Left ventricle myocardium inferior (tissue), 1 donor: ENCODE results near the gene CFAP70. TPM values are rescaled to one million over a fixed set of nuclear protein-coding genes. Genes with fewer than 3 reads are reported as not detected.
"Not testable (repeated sequence)": the region's sequence is repeated elsewhere in the genome, so short reads cannot be mapped to it uniquely, and the experiment has no call there.

ENCODE experiments used
- DNase-seq: peaks from one replicate; pipeline ENCODE4 v3.0.0-alpha.2; 2020
- H3K27ac ChIP-seq: fragments of 200-600 bp; replicated peaks from 2 replicates; pipeline ENCODE4 v1.8.0; 2021
- H3K27me3 ChIP-seq: fragments of 200-600 bp; 2 replicates; pipeline ENCODE4 v1.8.0; 2021; ENCODE audit warnings: low read depth
- H3K36me3 ChIP-seq: fragments of 200-600 bp; 2 replicates; pipeline ENCODE4 v1.8.0; 2021
- H3K4me1 ChIP-seq: fragments of 200-600 bp; 2 replicates; pipeline ENCODE4 v1.8.0; 2021
- H3K4me3 ChIP-seq: fragments of 200-600 bp; 2 replicates; pipeline ENCODE4 v1.8.0; 2021; ENCODE audit warnings: mild to moderate bottlenecking, moderate library complexity
- H3K9me3 ChIP-seq: fragments of 200-600 bp; replicated peaks from 2 replicates; pipeline ENCODE4 v1.8.0; 2021
- intact Hi-C: fragments of 100-400 bp; cut with micrococcal nuclease; formaldehyde crosslinking; loops from one replicate; pipeline ENCODE4 v1.11.0; 2022
- total RNA-seq: library from RNA; stranded (reverse); fragmentation: NEBNext Ultra II Directional; extraction: Animal tissue kit (Norgen Biotek cat#: 25700); gene quantifications from one replicate; pipeline ENCODE4 v1.2.1, GENCODE V29; 2021
- TF ChIP-seq, protein P1 (sequence below): fragments of 200-600 bp; IDR thresholded peaks from 2 replicates; pipeline ENCODE4 v1.8.0; 2021; ENCODE audit warnings: antibody characterized with exemption, mild to moderate bottlenecking, borderline replicate concordance
- donor health status: DM: no; HTN: yes; CAD: no; lungs with severe emphysema.

Gene CFAP70
- total RNA-seq, 1 donor from 2014 or later: 2.0 TPM

GRCh38 chr10:73404690-73405089 is 46.0 kb upstream of the CFAP70 start:
- H3K4me3 ChIP-seq: no peak overlapping the region
- H3K27ac ChIP-seq: no peak overlapping the region
- TF ChIP-seq, protein P1, sequence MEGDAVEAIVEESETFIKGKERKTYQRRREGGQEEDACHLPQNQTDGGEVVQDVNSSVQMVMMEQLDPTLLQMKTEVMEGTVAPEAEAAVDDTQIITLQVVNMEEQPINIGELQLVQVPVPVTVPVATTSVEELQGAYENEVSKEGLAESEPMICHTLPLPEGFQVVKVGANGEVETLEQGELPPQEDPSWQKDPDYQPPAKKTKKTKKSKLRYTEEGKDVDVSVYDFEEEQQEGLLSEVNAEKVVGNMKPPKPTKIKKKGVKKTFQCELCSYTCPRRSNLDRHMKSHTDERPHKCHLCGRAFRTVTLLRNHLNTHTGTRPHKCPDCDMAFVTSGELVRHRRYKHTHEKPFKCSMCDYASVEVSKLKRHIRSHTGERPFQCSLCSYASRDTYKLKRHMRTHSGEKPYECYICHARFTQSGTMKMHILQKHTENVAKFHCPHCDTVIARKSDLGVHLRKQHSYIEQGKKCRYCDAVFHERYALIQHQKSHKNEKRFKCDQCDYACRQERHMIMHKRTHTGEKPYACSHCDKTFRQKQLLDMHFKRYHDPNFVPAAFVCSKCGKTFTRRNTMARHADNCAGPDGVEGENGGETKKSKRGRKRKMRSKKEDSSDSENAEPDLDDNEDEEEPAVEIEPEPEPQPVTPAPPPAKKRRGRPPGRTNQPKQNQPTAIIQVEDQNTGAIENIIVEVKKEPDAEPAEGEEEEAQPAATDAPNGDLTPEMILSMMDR: no peak
- no peaks in the 10 kb centered on the region for H3K9me3 ChIP-seq
- intact Hi-C loops: no loop called here
- no peak for DNase-seq
- H3K36me3 ChIP-seq: peaks cover 3% of the 10 kb centered on the region
- H3K4me1 ChIP-seq: peaks cover 68% of the 10 kb centered on the region
- H3K27me3 ChIP-seq: no peaks in the 10 kb centered on the region

DNA sequence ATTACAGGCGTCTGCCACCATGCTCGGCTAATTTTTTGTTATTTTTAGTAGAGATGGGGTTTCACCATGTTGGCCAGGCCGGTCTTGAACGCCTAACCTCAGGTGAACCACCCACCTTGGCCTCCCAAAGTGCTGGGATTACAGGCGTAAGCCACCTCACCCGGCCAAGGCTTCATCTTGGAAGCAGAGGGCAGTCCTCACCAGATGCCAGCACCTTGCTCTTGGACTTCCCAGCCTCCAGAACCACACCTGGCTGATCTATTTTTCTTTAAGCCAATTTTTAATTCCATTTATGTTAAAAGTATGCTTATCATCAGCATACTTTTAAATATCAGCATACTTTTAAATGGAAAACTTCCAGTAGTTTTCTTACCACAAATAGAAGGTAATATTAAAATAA is 43.0 kb upstream of the CFAP70 start:
- no peaks in the 10 kb centered on the region for H3K27me3 ChIP-seq
- H3K4me3 ChIP-seq: no peak overlapping the region
- intact Hi-C loops: no loop called here
- H3K27ac ChIP-seq: no peak overlapping the region
- DNase-seq: no peak
- TF ChIP-seq, protein P1: no peak
- H3K36me3 ChIP-seq: peaks cover 19% of the 10 kb centered on the region
- peaks cover 49% of the 10 kb centered on the region for H3K4me1 ChIP-seq
- H3K9me3 ChIP-seq: no peaks in the 10 kb centered on the region

DNA sequence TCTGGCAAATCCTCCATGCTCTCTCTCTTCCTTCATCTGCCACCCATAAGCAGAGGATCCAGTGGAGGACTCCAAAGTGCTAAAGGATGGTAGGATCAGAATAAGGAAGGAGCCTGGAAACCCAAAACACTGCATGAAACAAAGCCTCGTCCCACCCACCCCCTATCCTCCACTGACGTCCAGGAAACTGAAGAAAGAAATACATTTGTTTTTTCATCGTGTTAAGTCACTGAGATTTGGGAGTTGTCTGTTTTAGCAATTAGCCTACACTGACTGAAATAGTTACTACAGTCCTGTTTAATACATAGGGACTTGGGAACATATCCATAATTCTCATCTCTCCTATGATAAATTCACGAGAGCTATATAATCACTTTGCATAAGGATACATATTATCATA is 40.4 kb upstream of the CFAP70 start:
- no peak overlapping the region for H3K27ac ChIP-seq

DNA sequence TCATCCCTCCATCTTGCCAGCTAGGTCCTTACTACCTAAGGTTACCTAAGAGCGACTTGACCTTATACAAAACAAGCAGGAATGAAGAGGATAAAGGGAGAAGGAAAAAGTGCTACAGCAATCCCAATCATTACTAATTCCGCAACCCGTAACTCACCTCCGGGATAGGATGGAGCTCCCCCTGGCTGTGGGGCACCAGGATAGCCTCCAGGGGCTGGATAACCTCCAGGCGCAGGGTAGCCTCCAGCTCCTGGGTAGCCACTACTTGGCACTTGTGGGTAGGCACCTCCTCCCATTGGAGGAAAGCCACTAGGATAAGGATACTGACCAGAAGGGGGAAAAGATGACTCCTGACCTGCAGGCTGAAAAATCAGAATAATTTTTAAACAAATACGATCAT is 39.4 kb upstream of the CFAP70 start:
- Histone ChIP-seq H3K4me3 (no peak overlapping the region), H3K4me1 (peaks cover 24% of the 10 kb centered on the region), H3K27me3 (no peaks in the 10 kb centered on the region), H3K36me3 (peaks cover 45% of the 10 kb centered on the region), H3K27ac (no peak overlapping the region), H3K9me3 (peaks cover 3% of the 10 kb centered on the region)
- intact Hi-C loops: no loop called here
- TF ChIP-seq, protein P1: no peak
- DNase-seq: no peak

More for the DNA sequence above, 40.4 kb upstream of the CFAP70 start:
- DNase-seq: no peak
- Histone ChIP-seq H3K9me3 (no peaks in the 10 kb centered on the region), H3K4me3 (no peak overlapping the region), H3K27me3 (no peaks in the 10 kb centered on the region), H3K36me3 (peaks cover 42% of the 10 kb centered on the region), H3K4me1 (peaks cover 28% of the 10 kb centered on the region)
- TF ChIP-seq, protein P1: no peak
- intact Hi-C loops: no loop called here

GRCh38 chr10:73394325-73394724 is 35.7 kb upstream of the CFAP70 start:
- H3K4me3 ChIP-seq, H3K27ac ChIP-seq, H3K27me3 ChIP-seq, DNase-seq, H3K9me3 ChIP-seq, H3K4me1 ChIP-seq, intact Hi-C loops: not testable (repeated sequence)
- H3K36me3 ChIP-seq: peaks cover 73% of the 10 kb centered on the region

- no peak overlapping the region for H3K27ac ChIP-seq
- no peak overlapping the region for H3K4me3 ChIP-seq
- TF ChIP-seq, protein P1: no peak
- H3K4me1 ChIP-seq: no peaks in the 10 kb centered on the region
- no peaks in the 10 kb centered on the region for H3K27me3 ChIP-seq
- intact Hi-C loops: no loop called here
- peaks cover 87% of the 10 kb centered on the region for H3K36me3 ChIP-seq
- no peak for DNase-seq
- H3K9me3 ChIP-seq: no peaks in the 10 kb centered on the region
These were observed 29.6 kb upstream of the CFAP70 start for GRCh38 chr10:73388228-73388627.
